ENCODE results near the gene EDDM13. TPM values are rescaled to one million over a fixed set of nuclear protein-coding genes. Genes with fewer than 3 reads are reported as not detected.
"Not testable (repeated sequence)": the region's sequence is repeated elsewhere in the genome, so short reads cannot be mapped to it uniquely, and the experiment has no call there.

The EDDM13 gene
- total RNA-seq, 4 donors from 2014 or later = not detected

DNA sequence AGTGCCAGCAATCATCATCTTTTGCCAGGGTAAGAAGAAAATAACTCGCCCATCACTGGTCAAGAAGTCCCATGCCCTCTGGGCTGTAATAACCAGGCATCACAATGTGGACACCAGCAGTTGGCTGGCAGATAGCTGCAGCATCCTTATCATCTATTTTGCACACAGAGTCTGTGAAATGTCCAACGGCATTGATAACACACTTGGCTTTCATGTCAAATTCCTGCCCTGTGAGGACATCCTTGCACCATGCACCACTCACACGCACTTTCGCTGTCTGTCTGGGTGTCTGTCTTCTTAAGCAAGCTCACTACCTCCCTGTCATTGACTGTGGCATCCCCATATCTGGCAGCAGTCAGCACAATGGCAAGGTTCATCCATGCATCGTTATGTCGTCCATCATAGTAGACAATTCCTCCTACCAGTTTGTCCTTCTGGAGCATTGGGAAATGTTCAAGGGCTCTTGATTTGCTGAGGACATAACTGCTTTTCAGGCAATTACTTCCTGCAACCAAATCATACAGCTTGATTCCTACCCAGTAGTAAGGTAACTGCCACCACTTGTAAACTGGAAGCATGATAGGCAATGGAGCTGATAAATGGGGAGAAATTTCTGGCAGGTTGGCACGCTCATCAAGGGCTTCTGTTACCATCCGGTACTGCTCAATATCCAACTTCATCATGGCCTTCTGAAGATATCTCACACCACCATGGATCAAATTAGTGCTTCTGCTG is 48.9 kb downstream of the EDDM13 start:
- H3K9me3 ChIP-seq = no peaks in the 10 kb centered on the region
- no peaks in the 10 kb centered on the region for H3K27me3 ChIP-seq
- ATAC-seq = no peak
- no peak for TF ChIP-seq EP300 (IDR thresholded peaks at IDR 0.05)
- TF ChIP-seq, protein P1, sequence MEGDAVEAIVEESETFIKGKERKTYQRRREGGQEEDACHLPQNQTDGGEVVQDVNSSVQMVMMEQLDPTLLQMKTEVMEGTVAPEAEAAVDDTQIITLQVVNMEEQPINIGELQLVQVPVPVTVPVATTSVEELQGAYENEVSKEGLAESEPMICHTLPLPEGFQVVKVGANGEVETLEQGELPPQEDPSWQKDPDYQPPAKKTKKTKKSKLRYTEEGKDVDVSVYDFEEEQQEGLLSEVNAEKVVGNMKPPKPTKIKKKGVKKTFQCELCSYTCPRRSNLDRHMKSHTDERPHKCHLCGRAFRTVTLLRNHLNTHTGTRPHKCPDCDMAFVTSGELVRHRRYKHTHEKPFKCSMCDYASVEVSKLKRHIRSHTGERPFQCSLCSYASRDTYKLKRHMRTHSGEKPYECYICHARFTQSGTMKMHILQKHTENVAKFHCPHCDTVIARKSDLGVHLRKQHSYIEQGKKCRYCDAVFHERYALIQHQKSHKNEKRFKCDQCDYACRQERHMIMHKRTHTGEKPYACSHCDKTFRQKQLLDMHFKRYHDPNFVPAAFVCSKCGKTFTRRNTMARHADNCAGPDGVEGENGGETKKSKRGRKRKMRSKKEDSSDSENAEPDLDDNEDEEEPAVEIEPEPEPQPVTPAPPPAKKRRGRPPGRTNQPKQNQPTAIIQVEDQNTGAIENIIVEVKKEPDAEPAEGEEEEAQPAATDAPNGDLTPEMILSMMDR (IDR thresholded peaks at IDR 0.05) = no peak
- TF ChIP-seq POLR2A (IDR thresholded peaks at IDR 0.05) = no peak
- no peak for TF ChIP-seq POLR2AphosphoS5 (IDR thresholded peaks at IDR 0.05)
- H3K27ac ChIP-seq = no peak overlapping the region
- H3K36me3 ChIP-seq = no peaks in the 10 kb centered on the region
- H3K4me3 ChIP-seq = no peak overlapping the region
- WGBS, 2 donors (ENCODE audit: low coverage in 1 of 2) = 74 to 92% methylated on average over 6 to 8 of the region's 8 CpGs
- no peaks in the 10 kb centered on the region for H3K4me1 ChIP-seq

DNA sequence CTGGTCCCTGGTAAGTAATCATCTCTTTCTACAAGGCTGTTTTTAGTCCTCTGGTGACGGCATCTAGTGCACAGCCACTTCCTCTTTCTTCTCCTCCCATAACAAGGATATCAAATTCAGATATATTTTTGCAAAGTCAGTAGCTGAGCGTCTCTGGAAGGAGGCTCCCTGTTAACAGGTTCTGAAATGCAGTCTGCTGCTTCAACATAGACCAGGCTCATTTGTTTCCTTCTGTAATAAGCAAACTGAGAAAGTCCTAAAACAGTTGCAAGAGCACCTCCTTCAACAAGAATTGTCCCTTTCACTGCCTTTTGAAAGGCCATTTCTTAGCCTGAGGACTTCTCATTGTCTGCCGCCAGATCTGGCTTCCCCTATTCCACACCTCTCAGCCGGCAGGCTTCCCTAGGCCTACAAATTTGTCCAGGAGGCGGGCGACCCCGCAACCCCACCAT is 49.5 kb downstream of the EDDM13 start:
- ATAC-seq = no peak
- WGBS, 2 donors (ENCODE audit: low coverage in 1 of 2) = 40 to 66% methylated on average over 2 to 7 of the region's 7 CpGs
- no peaks in the 10 kb centered on the region for H3K4me1 ChIP-seq
- H3K4me3 ChIP-seq = no peak overlapping the region
- no peaks in the 10 kb centered on the region for H3K36me3 ChIP-seq
- H3K9me3 ChIP-seq = no peaks in the 10 kb centered on the region
- TF ChIP-seq POLR2A (IDR thresholded peaks at IDR 0.05) = no peak
- TF ChIP-seq EP300 (IDR thresholded peaks at IDR 0.05) = no peak
- no peak for TF ChIP-seq POLR2AphosphoS5 (IDR thresholded peaks at IDR 0.05)
- TF ChIP-seq, protein P1 (IDR thresholded peaks at IDR 0.05) = no peak
- H3K27me3 ChIP-seq = no peaks in the 10 kb centered on the region
- H3K27ac ChIP-seq = no peak overlapping the region

DNA sequence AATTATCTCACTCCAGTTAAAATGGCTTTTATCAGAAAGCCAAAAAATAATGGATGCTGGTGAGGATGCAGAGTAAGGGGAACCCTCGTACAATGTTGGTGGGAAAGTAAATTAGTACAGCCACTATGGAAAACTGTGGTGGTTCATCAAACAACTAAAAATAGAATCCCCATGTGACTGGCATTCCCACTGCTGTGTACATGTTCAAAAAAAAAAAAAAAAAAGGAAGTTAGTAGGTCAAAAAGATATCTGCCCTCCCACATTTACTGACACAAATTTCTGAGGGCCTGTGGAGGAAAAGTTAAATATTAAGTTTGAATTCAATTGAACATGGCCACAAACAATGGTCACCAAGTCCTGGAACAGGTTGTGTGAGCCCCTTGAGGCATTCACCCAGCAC is 51.9 kb downstream of the EDDM13 start:
- no peaks in the 10 kb centered on the region for H3K27me3 ChIP-seq
- 33 to 50% methylated on average over 1 of the region's 1 CpG for WGBS, 2 donors (ENCODE audit: low coverage in 1 of 2)
- no peaks in the 10 kb centered on the region for H3K4me1 ChIP-seq
- no peaks in the 10 kb centered on the region for H3K9me3 ChIP-seq
- TF ChIP-seq, protein P1 (IDR thresholded peaks at IDR 0.05) = no peak
- TF ChIP-seq POLR2AphosphoS5 (IDR thresholded peaks at IDR 0.05) (no peak), EP300 (IDR thresholded peaks at IDR 0.05) (no peak), POLR2A (IDR thresholded peaks at IDR 0.05) (no peak)
- H3K36me3 ChIP-seq = no peaks in the 10 kb centered on the region
- ATAC-seq = no peak
- no peak overlapping the region for H3K27ac ChIP-seq
- no peak overlapping the region for H3K4me3 ChIP-seq

DNA sequence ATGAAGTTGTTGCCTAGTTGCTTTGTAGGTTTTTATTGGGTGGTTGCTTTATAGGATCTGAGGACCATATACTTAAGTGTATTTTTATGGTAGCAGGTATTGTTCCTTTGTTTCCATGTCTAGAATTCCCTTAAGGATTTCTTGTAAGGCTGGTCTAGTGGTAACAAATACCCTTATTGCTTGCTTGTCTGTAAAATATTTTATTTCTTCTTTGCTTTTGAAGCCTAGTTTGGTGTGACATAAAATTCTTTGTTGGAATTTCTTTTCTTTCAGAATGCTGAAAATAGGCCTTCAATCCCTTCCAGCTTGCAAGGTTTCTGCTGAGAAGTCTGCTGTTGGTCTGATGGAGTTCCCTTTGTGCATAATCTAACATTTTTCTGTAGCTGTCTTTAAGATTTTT is 60.1 kb downstream of the EDDM13 start:
- Histone ChIP-seq H3K27me3 (no peaks in the 10 kb centered on the region), H3K4me1 (no peaks in the 10 kb centered on the region), H3K36me3 (no peaks in the 10 kb centered on the region), H3K27ac (no peak overlapping the region), H3K4me3 (no peak overlapping the region), H3K9me3 (peaks cover 0 to 20% (median 0%) of the 10 kb centered on the region in 3 donors)
- ATAC-seq = no peak
- TF ChIP-seq POLR2AphosphoS5 (IDR thresholded peaks at IDR 0.05) = no peak
- TF ChIP-seq, protein P1 (IDR thresholded peaks at IDR 0.05) = no peak
- TF ChIP-seq EP300 (IDR thresholded peaks at IDR 0.05) = no peak
- no peak for TF ChIP-seq POLR2A (IDR thresholded peaks at IDR 0.05)

DNA sequence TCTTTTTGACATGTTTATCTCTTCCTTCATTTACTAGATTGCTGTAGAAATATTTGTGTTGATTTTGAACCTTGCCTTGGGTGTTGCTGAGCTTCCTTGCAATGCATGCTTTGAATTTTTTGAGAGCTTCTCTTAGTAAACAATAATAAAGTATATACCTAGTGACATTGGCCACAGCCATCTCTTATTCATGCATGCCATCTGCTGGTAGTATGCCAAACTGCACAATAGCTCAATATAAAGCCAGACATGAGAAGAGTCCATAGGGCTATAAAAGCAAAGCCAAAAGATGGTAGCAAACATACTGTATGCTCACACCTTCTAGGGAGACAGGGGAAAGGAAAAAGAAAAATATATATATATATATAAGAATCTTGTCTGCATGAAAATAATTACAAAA is 61.0 kb downstream of the EDDM13 start:
- H3K4me1 ChIP-seq = no peaks in the 10 kb centered on the region
- no peaks in the 10 kb centered on the region for H3K27me3 ChIP-seq
- TF ChIP-seq, protein P1 (IDR thresholded peaks at IDR 0.05) = peak in 2 of 4 experiments; percentile 14 to 41
- no peak for TF ChIP-seq POLR2AphosphoS5 (IDR thresholded peaks at IDR 0.05)
- H3K9me3 ChIP-seq = peaks cover 0 to 20% (median 0%) of the 10 kb centered on the region in 3 donors
- H3K36me3 ChIP-seq = no peaks in the 10 kb centered on the region
- ATAC-seq = no peak
- no peak overlapping the region for H3K27ac ChIP-seq
- no peak overlapping the region for H3K4me3 ChIP-seq

DNA sequence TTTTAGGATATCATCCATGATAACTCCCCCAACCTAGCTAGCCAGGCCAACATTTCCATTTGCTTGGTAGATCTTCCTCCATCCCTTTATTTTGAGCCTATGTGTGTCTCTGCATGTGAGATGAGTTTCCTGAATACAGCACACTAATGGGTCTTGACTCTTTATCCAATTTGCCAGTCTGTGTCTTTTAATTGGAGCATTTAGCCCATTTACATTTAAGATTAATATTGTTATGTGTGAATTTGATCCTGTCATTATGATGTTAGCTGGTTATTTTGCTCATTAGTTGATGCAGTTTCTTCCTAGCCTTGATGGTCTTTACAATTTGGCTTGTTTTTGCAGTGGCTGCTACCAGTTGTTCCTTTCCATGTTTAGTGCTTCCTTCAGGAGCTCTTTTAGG is 62.8 kb downstream of the EDDM13 start:
- H3K4me1 ChIP-seq, H3K4me3 ChIP-seq, H3K36me3 ChIP-seq, H3K27me3 ChIP-seq, H3K27ac ChIP-seq, ATAC-seq: not testable (repeated sequence)
- H3K9me3 ChIP-seq = peaks cover 0 to 20% (median 0%) of the 10 kb centered on the region in 3 donors

DNA sequence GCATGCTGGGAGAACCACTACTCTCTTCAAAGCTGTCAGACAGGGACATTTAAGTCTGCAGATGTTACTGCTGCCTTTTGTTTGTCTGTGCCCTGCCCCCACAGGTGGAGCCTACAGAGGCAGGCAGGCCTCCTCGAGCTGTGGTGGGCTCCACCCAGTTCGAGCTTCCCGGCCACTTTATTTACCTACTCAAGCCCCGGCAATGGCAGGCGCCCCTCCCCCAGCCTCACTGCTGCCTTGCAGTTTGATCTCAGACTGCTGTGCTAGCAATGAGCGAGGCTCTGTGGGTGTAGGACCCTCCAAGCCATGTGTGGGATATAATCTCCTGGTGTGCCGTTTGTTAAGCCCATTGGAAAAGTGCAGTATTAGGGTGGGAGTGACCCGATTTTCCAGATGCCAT is 64.5 kb downstream of the EDDM13 start:
- not testable (repeated sequence) for H3K27ac ChIP-seq, ATAC-seq, H3K4me3 ChIP-seq, H3K4me1 ChIP-seq, H3K36me3 ChIP-seq, H3K27me3 ChIP-seq
- H3K9me3 ChIP-seq = peaks cover 0 to 15% (median 0%) of the 10 kb centered on the region in 3 donors
- 100% methylated on average over 1 of the region's 8 CpGs; no CpG with 5 or more reads in 1 of the 2 donors for WGBS, 2 donors (ENCODE audit: low coverage in 1 of 2)

DNA sequence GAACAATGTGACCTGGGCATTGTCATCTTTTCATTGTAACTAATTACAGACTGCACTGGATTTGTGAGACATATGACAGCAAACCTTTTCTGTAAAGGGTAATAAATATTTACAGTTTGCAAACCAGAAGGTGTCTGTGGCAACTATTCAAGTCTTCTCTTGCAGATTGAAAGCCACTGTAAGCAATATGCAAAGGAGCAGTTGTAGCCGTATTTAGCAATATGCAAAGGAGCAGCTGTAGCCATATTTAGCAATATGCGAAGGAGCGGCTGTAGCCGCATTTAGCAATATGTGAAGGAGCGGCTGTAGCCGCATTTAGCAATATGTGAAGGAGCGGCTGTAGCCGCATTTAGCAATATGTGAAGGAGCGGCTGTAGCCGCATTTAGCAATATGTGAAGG is 66.5 kb downstream of the EDDM13 start:
- not testable (repeated sequence) for H3K4me3 ChIP-seq, H3K27me3 ChIP-seq, ATAC-seq, H3K4me1 ChIP-seq, H3K9me3 ChIP-seq, H3K27ac ChIP-seq, H3K36me3 ChIP-seq
- 100% methylated on average over 4 of the region's 10 CpGs; no CpG with 5 or more reads in 1 of the 2 donors for WGBS, 2 donors (ENCODE audit: low coverage in 1 of 2)
